Breast epithelium (tissue), 4 donors: Measurements from ENCODE around the gene CERS5. TPM values are rescaled to one million over a fixed set of nuclear protein-coding genes. Genes with fewer than 3 reads are reported as not detected.
"Not testable (repeated sequence)": the region's sequence is repeated elsewhere in the genome, so short reads cannot be mapped to it uniquely, and the experiment has no call there.

ENCODE experiments used
- DNase-seq, 2 donors: peaks; one replicate each; pipeline ENCODE4 v3.0.0-alpha.2; 2019; ENCODE audit warnings: low spot score in 2 of 2
- H3K27ac ChIP-seq, 2 donors: fragments of 200-600 bp; sonication (generic) in 1 of 2; one replicate each; pipeline ENCODE4 v1.5.1; 2016 to 2019; ENCODE audit warnings: mild to moderate bottlenecking in 1 of 2
- H3K27me3 ChIP-seq, 2 donors: fragments of 200-600 bp; sonication (generic) in 1 of 2; one replicate each; pipeline versions ENCODE4 v1.5.1 to v1.6.0; 2017 to 2019; ENCODE audit warnings: control low read depth in 1 of 2, mild to moderate bottlenecking in 1 of 2
- H3K36me3 ChIP-seq: fragments of 200-600 bp; one replicate; pipeline ENCODE4 v1.5.1; 2019
- H3K4me1 ChIP-seq, 2 donors: fragments of 200-600 bp; sonication (generic); one replicate each; pipeline ENCODE4 v1.5.1; 2016 to 2019; ENCODE audit warnings: control low read depth in 1 of 2
- H3K4me3 ChIP-seq, 3 donors: fragments of 200-600 bp; sonication (generic); 1 replicate in 2 of 3; 2 replicates in 1 of 3; pipeline ENCODE4 v1.5.1; 2016 to 2019; ENCODE audit warnings: mild to moderate bottlenecking in 3 of 3, moderate library complexity in 2 of 3
- H3K9me3 ChIP-seq, 2 donors: fragments of 200-600 bp; sonication (generic) in 1 of 2; one replicate each; pipeline ENCODE4 v1.5.1; 2016 to 2019; ENCODE audit warnings: control low read depth in 1 of 2
- POLR2A ChIP-seq: fragments of 450-650 bp; IDR thresholded peaks from one replicate; pipeline ENCODE4 v1.6.1; 2016; ENCODE audit warnings: antibody characterized with exemption, mild to moderate bottlenecking, moderate library complexity
- POLR2AphosphoS5 ChIP-seq, 3 donors: sonication (generic); formaldehyde crosslinking; IDR thresholded peaks; one replicate each; pipeline ENCODE4 v1.6.1; 2017; ENCODE audit warnings: antibody characterized with exemption in 3 of 3
- intact Hi-C: fragments of 100-400 bp; cut with DNase I; formaldehyde crosslinking; loops from one replicate; pipeline ENCODE4 v1.15.1; 2023; ENCODE audit warnings: low total_unique reads
- total RNA-seq, 3 donors: library from RNA; depleted of rRNA; stranded (reverse); fragments of >200 nt; gene quantifications; one replicate each; pipeline ENCODE4 v1.1.0, GENCODE V29; 2016
- TF ChIP-seq, protein P1 (sequence below), 3 donors: fragments of 450-650 bp; IDR thresholded peaks; one replicate each; pipeline ENCODE4 v1.5.1; 2016 to 2017; ENCODE audit warnings: antibody characterized with exemption in 3 of 3, mild to moderate bottlenecking in 3 of 3, moderate library complexity in 3 of 3

Gene CERS5
- total RNA-seq, 3 donors from 2014 or later, result 25.0 to 40.1 (median 32.4) TPM

DNA sequence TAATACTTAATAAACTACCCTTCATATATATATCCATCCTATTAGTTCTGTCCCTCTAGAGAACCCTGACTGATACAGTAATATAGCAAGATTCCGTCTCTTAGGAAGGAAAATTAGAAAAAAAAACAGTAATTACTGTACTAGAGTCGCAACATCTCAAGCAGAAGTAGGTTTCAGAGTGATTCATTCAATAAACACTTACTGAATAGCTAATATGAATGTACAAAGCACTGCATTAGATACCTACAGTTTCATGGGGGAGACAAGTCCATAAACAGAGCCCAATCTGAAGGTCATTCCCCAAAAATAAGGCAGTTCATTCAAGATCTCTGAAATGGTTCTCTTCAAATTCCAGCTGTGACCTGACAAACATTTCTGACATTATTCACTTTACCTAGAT lies 9.9 kb downstream of the CERS5 start:
- DNase-seq, result no peak
- Histone ChIP-seq H3K9me3 (no peaks in the 10 kb centered on the region), H3K36me3 (no peaks in the 10 kb centered on the region), H3K27me3 (no peaks in the 10 kb centered on the region), H3K4me3 (no peak overlapping the region), H3K27ac (no peak overlapping the region), H3K4me1 (no peaks in the 10 kb centered on the region)
- TF ChIP-seq POLR2A (no peak), POLR2AphosphoS5 (IDR thresholded peaks at IDR 0.05) (no peak)
- TF ChIP-seq, protein P1, sequence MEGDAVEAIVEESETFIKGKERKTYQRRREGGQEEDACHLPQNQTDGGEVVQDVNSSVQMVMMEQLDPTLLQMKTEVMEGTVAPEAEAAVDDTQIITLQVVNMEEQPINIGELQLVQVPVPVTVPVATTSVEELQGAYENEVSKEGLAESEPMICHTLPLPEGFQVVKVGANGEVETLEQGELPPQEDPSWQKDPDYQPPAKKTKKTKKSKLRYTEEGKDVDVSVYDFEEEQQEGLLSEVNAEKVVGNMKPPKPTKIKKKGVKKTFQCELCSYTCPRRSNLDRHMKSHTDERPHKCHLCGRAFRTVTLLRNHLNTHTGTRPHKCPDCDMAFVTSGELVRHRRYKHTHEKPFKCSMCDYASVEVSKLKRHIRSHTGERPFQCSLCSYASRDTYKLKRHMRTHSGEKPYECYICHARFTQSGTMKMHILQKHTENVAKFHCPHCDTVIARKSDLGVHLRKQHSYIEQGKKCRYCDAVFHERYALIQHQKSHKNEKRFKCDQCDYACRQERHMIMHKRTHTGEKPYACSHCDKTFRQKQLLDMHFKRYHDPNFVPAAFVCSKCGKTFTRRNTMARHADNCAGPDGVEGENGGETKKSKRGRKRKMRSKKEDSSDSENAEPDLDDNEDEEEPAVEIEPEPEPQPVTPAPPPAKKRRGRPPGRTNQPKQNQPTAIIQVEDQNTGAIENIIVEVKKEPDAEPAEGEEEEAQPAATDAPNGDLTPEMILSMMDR (IDR thresholded peaks at IDR 0.05), result no peak
- intact Hi-C loops, result no loop called here

DNA sequence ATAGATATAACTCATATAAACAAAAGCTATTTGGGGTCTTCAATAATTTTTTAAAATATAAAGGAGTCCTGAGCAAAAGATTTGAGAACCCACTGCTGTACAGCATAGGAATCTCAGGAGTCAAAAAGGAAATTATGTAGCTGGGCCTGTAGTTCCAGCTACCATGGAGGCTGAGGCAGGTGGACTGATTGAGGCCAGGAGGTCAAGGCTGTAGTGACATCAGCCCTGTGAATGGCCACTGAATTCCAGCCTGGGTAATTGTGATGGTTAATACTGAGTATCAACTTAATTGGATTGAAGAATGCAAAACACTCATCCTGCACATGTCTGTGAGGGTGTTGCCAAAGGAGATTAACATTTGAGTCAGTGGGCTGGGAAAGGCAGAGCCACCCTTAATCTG lies 10.5 kb downstream of the CERS5 start:
- Histone ChIP-seq H3K27me3 (no peaks in the 10 kb centered on the region), H3K27ac (no peak overlapping the region), H3K4me1 (no peaks in the 10 kb centered on the region), H3K4me3 (no peak overlapping the region), H3K9me3 (no peaks in the 10 kb centered on the region), H3K36me3 (no peaks in the 10 kb centered on the region)
- intact Hi-C loops, result no loop called here
- no peak for TF ChIP-seq POLR2AphosphoS5 (IDR thresholded peaks at IDR 0.05)
- TF ChIP-seq, protein P1 (IDR thresholded peaks at IDR 0.05), result no peak
- no peak for TF ChIP-seq POLR2A
- DNase-seq, result no peak

DNA sequence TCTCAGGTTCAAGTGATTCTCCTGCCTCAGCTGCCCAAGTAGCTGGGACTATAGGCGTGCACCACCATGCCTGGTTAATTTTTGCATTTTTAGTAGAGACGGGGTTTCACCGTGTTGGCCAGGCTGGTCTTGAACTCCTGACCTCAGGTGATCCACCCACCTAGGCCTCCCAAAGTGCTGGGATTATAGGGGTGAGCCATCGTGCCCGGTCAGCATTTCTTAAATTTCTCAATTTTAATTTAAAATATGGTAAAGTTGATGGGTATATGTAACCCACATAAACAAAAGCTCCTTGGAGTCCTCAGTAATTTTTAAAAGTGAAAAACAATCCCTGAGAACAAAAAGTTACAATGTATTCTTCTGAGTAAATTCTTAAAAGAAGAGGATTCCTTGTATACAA lies 12.2 kb downstream of the CERS5 start:
- H3K4me1 ChIP-seq, H3K4me3 ChIP-seq, H3K36me3 ChIP-seq, H3K27ac ChIP-seq, intact Hi-C loops, H3K27me3 ChIP-seq, DNase-seq, H3K9me3 ChIP-seq: not testable (repeated sequence)

DNA sequence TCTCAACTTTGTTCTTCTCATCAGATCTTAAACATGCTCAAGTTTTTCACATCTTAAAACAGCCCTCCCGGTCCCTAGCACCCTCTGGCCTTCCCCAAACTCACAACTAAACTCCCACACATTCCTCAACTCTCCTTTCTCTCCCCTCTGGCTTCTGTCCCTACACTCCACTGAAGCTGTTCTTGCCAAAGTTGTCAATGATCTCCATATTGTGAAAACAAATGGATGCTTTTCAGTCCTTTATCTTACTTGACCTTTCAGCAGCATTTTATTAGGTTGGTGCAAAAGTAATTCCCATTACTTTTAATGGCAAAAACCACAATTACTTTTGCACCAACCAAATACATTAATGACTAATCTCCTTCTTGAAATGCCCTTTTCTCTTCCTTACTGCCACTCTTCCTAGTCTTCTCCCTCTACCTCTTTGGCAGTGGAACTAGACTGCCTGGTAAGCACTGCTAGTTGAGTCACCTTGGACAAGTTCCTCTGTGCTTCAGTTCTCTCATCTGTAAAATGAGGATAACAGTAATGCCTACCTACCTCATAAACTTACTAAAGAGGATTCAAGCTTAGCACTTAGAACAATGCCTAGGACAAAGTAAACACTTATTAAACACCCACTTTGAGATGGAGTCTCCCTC lies 16.0 kb downstream of the CERS5 start:
- Histone ChIP-seq H3K27me3 (no peaks in the 10 kb centered on the region), H3K9me3 (no peaks in the 10 kb centered on the region), H3K4me3 (no peak overlapping the region), H3K36me3 (no peaks in the 10 kb centered on the region), H3K4me1 (no peaks in the 10 kb centered on the region), H3K27ac (no peak overlapping the region)
- no peak for DNase-seq
- intact Hi-C loops, result no loop called here
- TF ChIP-seq POLR2AphosphoS5 (IDR thresholded peaks at IDR 0.05) (no peak), POLR2A (no peak)
- TF ChIP-seq, protein P1 (IDR thresholded peaks at IDR 0.05), result no peak

DNA sequence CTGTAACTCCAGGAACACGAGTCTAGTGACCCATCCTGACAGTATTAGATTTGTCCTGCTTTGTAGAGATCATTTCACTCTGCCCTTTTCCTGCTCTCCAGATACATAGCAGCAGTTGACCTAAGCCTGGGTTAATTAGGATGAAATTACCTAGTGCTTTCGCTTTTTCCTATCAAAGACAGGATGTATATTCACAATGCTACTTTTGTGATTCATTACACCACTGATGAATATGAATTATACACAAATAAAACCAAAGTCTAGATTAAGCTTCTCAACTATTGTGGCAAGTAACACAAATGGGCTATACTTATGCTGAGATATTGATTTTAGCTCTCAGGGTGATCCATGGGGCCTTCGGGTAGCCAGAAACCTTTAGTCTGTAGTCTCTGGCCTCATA lies 17.9 kb downstream of the CERS5 start:
- no peak overlapping the region for H3K27ac ChIP-seq
- TF ChIP-seq, protein P1 (IDR thresholded peaks at IDR 0.05), result no peak
- TF ChIP-seq POLR2AphosphoS5 (IDR thresholded peaks at IDR 0.05) (no peak), POLR2A (no peak)
- intact Hi-C loops, result no loop called here
- H3K27me3 ChIP-seq, result no peaks in the 10 kb centered on the region
- H3K4me1 ChIP-seq, result no peaks in the 10 kb centered on the region
- H3K4me3 ChIP-seq, result no peak overlapping the region
- H3K9me3 ChIP-seq, result no peaks in the 10 kb centered on the region
- no peaks in the 10 kb centered on the region for H3K36me3 ChIP-seq
- no peak for DNase-seq

DNA sequence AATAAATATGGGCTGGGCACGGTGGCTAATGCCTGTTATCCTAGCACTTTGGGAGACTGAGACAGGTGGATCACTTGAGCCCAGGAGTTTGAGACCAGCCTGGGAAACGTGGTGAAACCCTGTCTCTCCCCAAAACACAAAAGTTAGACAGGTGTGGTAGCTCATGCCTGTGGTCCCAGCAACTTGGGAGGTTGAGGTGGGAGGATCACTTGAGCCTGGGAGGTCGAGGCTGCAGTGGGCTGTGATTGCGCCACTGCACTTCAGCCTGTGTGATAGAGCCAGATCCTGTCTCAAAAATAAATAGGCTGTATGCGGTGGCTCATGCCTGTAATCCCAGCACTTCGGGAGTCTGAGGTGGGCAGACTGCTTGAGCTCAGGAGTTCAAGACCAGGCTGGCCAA lies 19.2 kb downstream of the CERS5 start:
- H3K36me3 ChIP-seq, H3K4me3 ChIP-seq, H3K4me1 ChIP-seq, DNase-seq, H3K27me3 ChIP-seq, intact Hi-C loops, H3K9me3 ChIP-seq, H3K27ac ChIP-seq: not testable (repeated sequence)
